GM06990 (cell line): ENCODE data around the gene BDH2.

Experiments used
- DNase-seq: peaks from one replicate; pipeline ENCODE4 v3.0.0-alpha.2; 2011; ENCODE audit not compliant: insufficient read length; ENCODE audit errors: extremely low read depth
- H3K27me3 ChIP-seq: replicated peaks from 2 replicates; pipeline ENCODE4 v1.6.0; 2011; ENCODE audit warnings: low read length; ENCODE audit not compliant: control insufficient read depth, insufficient read depth
- H3K36me3 ChIP-seq: 2 replicates; pipeline ENCODE4 v1.5.1; 2011; ENCODE audit warnings: low read length; ENCODE audit not compliant: control insufficient read depth, insufficient read depth
- H3K4me3 ChIP-seq: replicated peaks from 2 replicates; pipeline ENCODE4 v1.5.1; 2011; ENCODE audit warnings: low read depth, mild to moderate bottlenecking, control low read depth, low read length
- TF ChIP-seq, protein P1 (sequence below): IDR thresholded peaks from 2 replicates; pipeline ENCODE4 v1.5.1; 2011; ENCODE audit warnings: low read length, control low read depth, mild to moderate bottlenecking, inconsistent platforms; ENCODE audit not compliant: insufficient read depth, poor library complexity, severe bottlenecking

Gene BDH2

GRCh38 chr4:103085555-103086196 lies 14.0 kb downstream of the BDH2 start:
- Histone ChIP-seq H3K4me3 (no peak overlapping the region), H3K36me3 (no peaks in the 10 kb centered on the region), H3K27me3 (no peaks in the 10 kb centered on the region)
- TF ChIP-seq, protein P1, sequence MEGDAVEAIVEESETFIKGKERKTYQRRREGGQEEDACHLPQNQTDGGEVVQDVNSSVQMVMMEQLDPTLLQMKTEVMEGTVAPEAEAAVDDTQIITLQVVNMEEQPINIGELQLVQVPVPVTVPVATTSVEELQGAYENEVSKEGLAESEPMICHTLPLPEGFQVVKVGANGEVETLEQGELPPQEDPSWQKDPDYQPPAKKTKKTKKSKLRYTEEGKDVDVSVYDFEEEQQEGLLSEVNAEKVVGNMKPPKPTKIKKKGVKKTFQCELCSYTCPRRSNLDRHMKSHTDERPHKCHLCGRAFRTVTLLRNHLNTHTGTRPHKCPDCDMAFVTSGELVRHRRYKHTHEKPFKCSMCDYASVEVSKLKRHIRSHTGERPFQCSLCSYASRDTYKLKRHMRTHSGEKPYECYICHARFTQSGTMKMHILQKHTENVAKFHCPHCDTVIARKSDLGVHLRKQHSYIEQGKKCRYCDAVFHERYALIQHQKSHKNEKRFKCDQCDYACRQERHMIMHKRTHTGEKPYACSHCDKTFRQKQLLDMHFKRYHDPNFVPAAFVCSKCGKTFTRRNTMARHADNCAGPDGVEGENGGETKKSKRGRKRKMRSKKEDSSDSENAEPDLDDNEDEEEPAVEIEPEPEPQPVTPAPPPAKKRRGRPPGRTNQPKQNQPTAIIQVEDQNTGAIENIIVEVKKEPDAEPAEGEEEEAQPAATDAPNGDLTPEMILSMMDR, result no peak
- DNase-seq, result no peak

DNA sequence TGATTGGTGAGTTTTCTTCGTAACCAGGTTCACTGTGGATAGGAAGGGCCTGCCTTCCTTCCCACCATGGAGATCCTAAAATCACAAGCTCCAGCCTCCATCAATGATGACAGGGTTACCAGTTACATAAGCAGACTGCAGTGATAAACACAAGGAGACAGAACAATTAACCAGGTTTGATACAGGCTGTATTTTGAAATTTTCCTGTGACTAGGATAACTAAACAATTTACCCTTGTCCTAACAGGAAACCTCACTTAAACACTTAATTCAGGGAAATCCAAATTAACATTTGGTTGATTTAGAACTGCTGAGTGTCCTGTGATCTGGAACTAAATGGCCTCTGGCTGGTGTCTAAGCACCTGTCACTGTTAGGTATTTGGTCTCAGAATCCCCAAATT lies 20.0 kb downstream of the BDH2 start:
- DNase-seq, result no peak
- TF ChIP-seq, protein P1, result no peak
- no peaks in the 10 kb centered on the region for H3K27me3 ChIP-seq

DNA sequence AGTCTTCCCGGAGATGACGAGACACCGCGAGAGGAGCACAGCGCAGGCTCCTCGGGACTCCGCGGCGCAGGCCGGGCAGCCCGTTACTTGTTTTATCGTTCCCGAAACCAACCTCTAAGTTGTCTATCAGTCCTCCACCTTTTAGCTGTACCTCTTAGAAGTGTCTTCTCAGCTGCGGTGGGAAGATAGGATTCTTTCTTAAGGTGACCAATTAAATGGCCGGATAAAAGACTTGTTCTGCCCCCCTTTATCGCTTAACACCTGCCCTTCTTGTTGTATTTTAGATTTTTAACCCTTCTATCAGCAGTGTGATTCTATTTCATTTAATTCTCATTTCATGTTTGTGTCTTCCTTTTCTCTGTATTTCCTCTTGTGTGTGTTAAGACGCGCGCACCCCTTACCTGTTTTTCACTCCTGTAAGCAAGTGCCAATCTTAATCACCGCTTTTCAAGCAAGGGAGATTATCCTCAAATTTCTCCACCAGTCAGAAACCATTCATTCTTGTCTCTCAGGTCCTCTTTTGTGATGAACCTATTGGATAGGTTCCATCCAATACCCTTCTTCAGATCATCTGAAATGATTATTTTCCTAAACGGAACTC lies 22.8 kb downstream of the BDH2 start, which contains the start of gene SLC9B2:
Gene SLC9B2 (minus strand): TSS at position 15 of the 601 bp plus-strand sequence. CDS start 9,211 bp downstream, outside the sequence.
- Histone ChIP-seq H3K27me3 (no peaks in the 10 kb centered on the region), H3K36me3 (no peaks in the 10 kb centered on the region; the same call in none of the 2 replicates), H3K4me3 (peak within 1 kb of the TSS; percentile 88)
- DNase-seq, result no peak
- TF ChIP-seq, protein P1, result no peak

More for the DNA sequence above, 20.0 kb downstream of the BDH2 start:
- no peak overlapping the region for H3K4me3 ChIP-seq
- H3K36me3 ChIP-seq, result no peaks in the 10 kb centered on the region

DNA sequence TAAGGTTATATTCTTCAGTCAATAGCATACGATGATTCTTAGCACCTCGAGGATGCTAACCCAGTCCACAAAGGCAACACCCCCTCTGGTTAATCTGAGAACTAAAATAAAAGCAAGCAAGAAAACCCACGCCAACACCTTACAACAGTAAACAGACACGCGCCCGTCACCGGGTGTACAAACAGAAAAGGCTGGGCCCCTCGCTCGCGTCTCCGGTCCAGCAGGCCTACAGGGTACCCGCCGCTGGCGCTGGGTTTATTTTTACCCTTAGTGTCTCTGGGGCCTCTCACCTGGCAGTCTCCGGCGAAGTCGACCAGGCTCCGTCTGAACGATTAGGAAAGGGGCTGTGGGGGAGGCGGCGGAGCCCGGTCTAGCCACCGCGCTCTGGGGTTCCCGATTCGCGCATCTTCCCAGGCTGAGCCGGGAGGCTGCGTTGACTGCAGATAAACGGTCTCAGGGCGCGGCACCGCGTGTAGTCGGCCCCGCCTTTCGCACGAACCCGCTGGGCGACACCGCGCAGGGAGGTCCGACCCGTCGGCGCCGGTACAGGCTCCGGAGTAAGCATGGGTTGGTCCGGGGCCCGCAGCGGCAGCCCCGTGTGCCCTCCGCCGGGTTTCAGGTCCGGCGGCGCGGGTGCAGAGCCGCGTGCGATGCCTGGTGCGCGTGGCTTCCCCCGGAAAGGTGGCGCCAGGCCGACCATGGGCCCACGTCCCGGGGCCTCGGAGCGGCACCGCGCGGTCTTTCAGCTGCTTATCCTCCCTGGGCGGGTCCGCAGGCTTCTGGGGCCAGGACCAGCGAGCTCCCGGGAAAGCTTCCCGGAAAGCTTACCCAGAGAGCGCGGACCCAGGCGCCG lies 23.5 kb downstream of the BDH2 start:
- no peaks in the 10 kb centered on the region for H3K27me3 ChIP-seq
- peak overlapping the region; percentile 88 for H3K4me3 ChIP-seq
- TF ChIP-seq, protein P1, result no peak
- DNase-seq, result peak; percentile 82
- no peaks in the 10 kb centered on the region; the same call in none of the 2 replicates for H3K36me3 ChIP-seq

DNA sequence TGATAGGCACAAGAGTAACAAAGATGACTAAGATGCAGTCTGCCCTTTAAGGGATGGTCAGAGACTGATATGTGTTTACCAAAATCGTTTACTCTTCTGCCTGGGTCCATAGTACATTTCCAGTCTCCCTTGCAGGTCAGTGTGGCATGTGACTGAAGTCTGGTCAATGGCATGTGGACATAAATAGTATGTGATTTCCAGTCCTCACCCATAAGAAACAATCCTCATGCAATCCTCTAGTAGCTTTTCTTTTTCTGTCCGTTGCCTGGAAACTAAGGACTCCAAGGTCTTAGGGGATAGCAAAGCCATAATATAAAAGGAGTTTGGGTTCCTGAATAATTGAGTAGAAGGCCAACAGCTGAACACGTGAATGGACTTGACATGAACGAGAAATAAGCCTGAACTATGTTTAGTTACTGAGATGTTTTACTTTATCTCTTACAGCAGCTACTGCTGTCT lies 24.2 kb downstream of the BDH2 start:
- peak overlapping the region; percentile 88 for H3K4me3 ChIP-seq
- TF ChIP-seq, protein P1, result no peak
- peak; percentile 24 for DNase-seq
- H3K36me3 ChIP-seq, result no peaks in the 10 kb centered on the region; the same call in none of the 2 replicates
- H3K27me3 ChIP-seq, result no peaks in the 10 kb centered on the region
